HG03025 (cell line): ENCODE measurements around the gene SVIL.
"Not testable (repeated sequence)": the region's sequence is repeated elsewhere in the genome, so short reads cannot be mapped to it uniquely, and the experiment has no call there.

Experiments used
- ATAC-seq: cut with Tn5 transposase; IDR thresholded peaks from one replicate; pipeline ENCODE4 v1.9.1; 2021; ENCODE audit warnings: mild to moderate bottlenecking, moderate library complexity; ENCODE audit not compliant: unreplicated experiment, low FRiP score

Gene SVIL

GRCh38 chr10:29583674-29584073 is 51.1 kb downstream of the SVIL start:
- ATAC-seq, result no peak

GRCh38 chr10:29582769-29583168 is 52.0 kb downstream of the SVIL start:
- not testable (repeated sequence) for ATAC-seq

- no peak for ATAC-seq
Observed at GRCh38 chr10:29579455-29579970, 55.3 kb downstream of the SVIL start.

GRCh38 chr10:29578457-29578856 is 56.3 kb downstream of the SVIL start:
- no peak for ATAC-seq

GRCh38 chr10:29576681-29577080 is 58.1 kb downstream of the SVIL start:
- no peak for ATAC-seq

- ATAC-seq, result no peak
Observed at GRCh38 chr10:29575098-29575455, 59.7 kb downstream of the SVIL start.

GRCh38 chr10:29574212-29575097 is 60.3 kb downstream of the SVIL start:
- ATAC-seq, result not testable (repeated sequence)

DNA sequence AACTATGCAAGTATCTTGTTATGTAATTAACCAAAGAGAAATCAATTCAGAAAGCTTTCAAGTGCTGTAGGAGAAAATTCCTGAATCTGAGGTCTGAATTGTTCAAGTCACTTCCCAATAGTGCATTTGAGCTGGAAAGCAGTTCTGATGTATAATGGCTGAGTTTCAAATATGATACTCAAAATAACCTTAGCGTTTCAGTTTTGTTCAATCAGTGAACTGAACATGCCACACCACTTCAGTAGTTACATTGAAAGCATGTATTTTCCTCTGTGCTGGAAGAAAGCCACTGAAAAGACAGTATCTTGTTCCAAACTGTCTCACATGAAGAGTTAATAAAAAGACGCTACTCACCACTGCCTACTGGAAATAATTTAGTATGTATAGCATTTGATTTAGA is 64.5 kb downstream of the SVIL start:
- not testable (repeated sequence) for ATAC-seq

DNA sequence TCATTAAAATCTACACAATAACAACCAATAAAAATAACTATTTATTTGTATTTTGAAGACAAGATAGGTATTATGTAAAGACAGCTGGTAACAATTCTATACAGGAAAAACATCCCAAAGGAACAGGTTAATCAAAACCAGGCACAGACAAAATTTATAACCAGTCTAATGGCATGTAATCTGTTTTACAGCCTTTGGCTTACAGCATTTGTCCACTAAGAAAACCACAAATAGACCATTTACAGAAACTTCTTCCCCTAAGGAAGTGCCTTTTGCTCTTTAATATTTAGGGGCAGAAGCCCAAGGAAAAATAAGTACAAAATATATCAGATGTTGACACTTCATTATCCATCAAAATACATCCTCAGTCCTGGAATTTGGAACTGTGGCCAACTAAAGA is 65.0 kb downstream of the SVIL start:
- ATAC-seq, result no peak

DNA sequence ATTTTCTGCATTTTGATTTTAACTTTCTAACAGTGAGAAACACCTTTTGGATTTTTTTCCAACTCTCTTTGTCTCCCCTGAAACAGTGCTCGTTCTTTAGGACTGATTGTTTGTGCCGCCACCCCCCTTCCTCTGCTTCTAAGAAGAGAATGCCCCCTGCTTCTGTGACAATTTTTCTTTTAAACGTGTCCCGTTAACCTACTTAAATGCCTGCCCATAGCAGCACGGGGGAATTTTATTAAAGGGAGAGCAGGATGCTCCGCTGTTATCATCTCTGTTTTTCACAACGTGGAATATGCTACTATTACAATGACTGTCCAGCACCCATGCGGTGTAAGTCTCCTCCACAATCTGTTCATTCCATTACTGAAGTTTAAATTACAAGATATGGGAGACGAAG is 67.8 kb downstream of the SVIL start:
- no peak for ATAC-seq

- ATAC-seq, result not testable (repeated sequence)
Observed at GRCh38 chr10:29566209-29566608, 68.6 kb downstream of the SVIL start.

GRCh38 chr10:29563420-29564035 is 71.2 kb downstream of the SVIL start:
- ATAC-seq, result no peak

DNA sequence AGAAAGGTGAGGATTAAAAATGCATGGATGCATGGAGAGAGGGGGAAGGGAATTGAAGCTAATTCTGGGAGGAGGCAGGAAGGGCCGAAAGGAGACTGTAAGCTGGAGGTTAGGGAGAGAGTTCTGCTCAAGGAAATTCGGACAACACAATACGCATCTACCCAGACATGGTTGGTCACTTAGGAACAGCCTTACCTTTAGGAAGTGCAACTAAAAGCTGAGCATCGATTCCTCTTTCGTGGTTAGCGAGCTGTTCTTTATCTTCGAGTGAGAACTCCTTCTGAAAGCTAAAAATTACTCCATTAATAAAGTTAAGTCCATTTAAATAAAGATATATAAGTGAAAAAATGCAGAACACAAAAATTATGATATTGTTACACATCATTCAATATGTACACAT is 71.8 kb downstream of the SVIL start:
- ATAC-seq, result not testable (repeated sequence)

DNA sequence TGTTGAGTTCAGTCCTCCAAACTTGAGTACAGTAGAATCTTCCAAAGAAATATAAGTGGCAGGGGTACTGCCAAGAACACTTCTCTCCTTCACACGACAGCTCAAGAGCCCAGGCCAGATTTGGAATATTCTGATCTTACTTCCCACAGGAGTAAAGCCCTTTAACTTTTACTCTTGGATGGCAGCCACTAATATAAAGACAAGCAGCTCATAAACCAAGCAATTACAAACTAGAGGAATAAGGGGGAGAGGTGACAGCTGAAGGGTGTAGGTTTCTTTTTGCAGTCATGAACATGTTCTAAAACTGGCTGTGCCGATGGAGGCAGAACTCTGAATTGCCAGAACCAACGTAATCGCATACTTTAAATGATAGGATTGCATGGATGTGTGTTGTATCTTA is 74.8 kb downstream of the SVIL start:
- ATAC-seq, result no peak

DNA sequence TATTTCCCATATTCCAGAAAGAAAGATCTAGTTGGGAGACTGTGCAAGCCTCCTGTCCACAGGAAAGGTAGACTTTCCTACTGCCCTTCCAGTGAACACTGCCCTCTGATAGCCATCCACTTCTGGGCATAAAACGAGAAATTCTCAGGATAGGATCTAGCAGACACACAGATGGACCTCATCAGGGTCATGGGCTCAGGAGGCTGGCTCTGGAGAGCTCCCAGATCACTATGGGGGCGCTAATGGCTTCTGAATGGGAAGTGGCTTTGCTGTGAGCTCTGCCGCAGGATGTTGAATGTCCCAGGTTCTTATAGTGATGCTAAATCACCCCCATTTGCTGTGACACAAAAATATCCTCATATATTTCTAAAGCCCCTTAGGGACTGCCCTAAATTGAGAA is 77.1 kb downstream of the SVIL start:
- ATAC-seq, result no peak

- no peak for ATAC-seq
Observed at GRCh38 chr10:29555746-29556481, 78.9 kb downstream of the SVIL start.

DNA sequence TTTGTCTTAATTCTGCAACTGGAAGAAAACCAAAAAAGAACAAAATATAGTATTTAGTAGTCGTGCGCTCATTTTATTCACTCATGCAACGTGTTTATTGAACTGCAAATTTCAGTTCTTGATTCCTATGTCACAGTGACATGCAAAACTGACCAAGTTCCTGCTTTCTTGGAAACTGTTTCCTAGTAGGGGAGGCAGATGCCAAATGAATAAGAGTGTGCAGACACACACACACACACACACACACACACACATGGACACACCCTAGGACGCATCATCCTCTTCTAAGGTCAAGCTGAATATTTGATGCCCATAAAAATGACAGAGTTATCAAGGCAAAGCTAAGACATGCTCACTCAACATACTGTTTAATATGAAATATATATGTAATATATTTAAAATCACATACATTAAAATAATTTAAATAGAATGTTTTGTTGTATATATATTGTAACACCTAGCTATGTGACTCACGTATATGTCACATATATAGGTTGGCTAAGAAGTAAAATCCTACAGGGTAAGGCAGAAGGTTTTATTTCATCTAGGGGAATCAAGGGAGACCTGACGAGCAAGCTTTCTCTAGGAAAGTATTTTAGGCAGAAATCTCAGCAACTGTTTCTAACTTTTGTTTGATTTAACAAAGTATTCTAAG is 79.6 kb downstream of the SVIL start:
- ATAC-seq, result no peak

- ATAC-seq, result no peak
Observed at GRCh38 chr10:29554660-29555059, 80.1 kb downstream of the SVIL start.

- ATAC-seq, result no peak
Observed at GRCh38 chr10:29553544-29554250, 81.1 kb downstream of the SVIL start.

- ATAC-seq, result not testable (repeated sequence)
Observed at GRCh38 chr10:29553116-29553515, 81.7 kb downstream of the SVIL start.
